ENCODE measurements around the gene TNRC18.
"Not testable (repeated sequence)": the region's sequence is repeated elsewhere in the genome, so short reads cannot be mapped to it uniquely, and the experiment has no call there.

TNRC18 gene
- total RNA-seq, result 87.3 to 170 reads per million in 2 donors

- peak in 1 of 5 experiments; percentile 27 for DNase-seq
Measured at GRCh38 chr7:5423306-5423975, at the start of gene TNRC18. TSS of gene TNRC18 (minus strand) at chr7:5423834. CDS start at chr7:5421246, 2,588 bp downstream.

GRCh38 chr7:5472432-5473315, 49.0 kb upstream of the TNRC18 start:
- DNase-seq, result peak in 1 of 5 experiments; percentile 15

GRCh38 chr7:5471623-5472022, 48.0 kb upstream of the TNRC18 start:
- not testable (repeated sequence) for DNase-seq

GRCh38 chr7:5470816-5471215, 47.2 kb upstream of the TNRC18 start:
- DNase-seq, result no peak

GRCh38 chr7:5470167-5470532, 46.5 kb upstream of the TNRC18 start:
- no peak for DNase-seq

- DNase-seq, result no peak
Measured at GRCh38 chr7:5469375-5470166, 45.9 kb upstream of the TNRC18 start.

GRCh38 chr7:5467645-5468044, 44.0 kb upstream of the TNRC18 start:
- DNase-seq, result no peak

GRCh38 chr7:5466551-5466950, 42.9 kb upstream of the TNRC18 start:
- DNase-seq, result no peak

- DNase-seq, result no peak
Measured at GRCh38 chr7:5463031-5463430, 39.4 kb upstream of the TNRC18 start.

- no peak for DNase-seq
Measured at GRCh38 chr7:5462216-5462615, 38.6 kb upstream of the TNRC18 start.

- DNase-seq, result no peak
Measured at GRCh38 chr7:5458921-5459480, 35.4 kb upstream of the TNRC18 start.

GRCh38 chr7:5457245-5457735, 33.7 kb upstream of the TNRC18 start:
- DNase-seq, result no peak

GRCh38 chr7:5456409-5456808, 32.8 kb upstream of the TNRC18 start:
- no peak for DNase-seq

GRCh38 chr7:5455581-5456219, 32.1 kb upstream of the TNRC18 start:
- no peak for DNase-seq

GRCh38 chr7:5455175-5455574, 31.5 kb upstream of the TNRC18 start:
- no peak for DNase-seq

- DNase-seq, result no peak
Measured at GRCh38 chr7:5454485-5454884, 30.9 kb upstream of the TNRC18 start.

- DNase-seq, result no peak
Measured at GRCh38 chr7:5453566-5454075, 30.0 kb upstream of the TNRC18 start.

- no peak for DNase-seq
Measured at GRCh38 chr7:5452937-5453540, 29.4 kb upstream of the TNRC18 start.

- DNase-seq, result no peak
Measured at GRCh38 chr7:5452470-5452899, 28.9 kb upstream of the TNRC18 start.

- no peak for DNase-seq
Measured at GRCh38 chr7:5451391-5451790, 27.8 kb upstream of the TNRC18 start.

Measured in T-helper 2 cell (primary cell).